Stimulated activated CD8-positive, alpha-beta memory T cell treated with anti-CD3 and anti-CD28 coated beads, Interleukin-12 subunit alpha, Interleukin-12 subunit beta, amount 100 ng/mL, for 4 hours (primary cell): ENCODE results near the gene ARHGAP8.
"Not testable (repeated sequence)": the region's sequence is repeated elsewhere in the genome, so short reads cannot be mapped to it uniquely, and the experiment has no call there.

Experiments
- DNase-seq: peaks from one replicate; pipeline ENCODE4 v3.0.0-alpha.2; 2020; ENCODE audit warnings: low read depth

Gene ARHGAP8

GRCh38 chr22:44773082-44773481 lies 20.7 kb downstream of the ARHGAP8 start:
- DNase-seq = no peak

GRCh38 chr22:44775862-44776261 lies 23.5 kb downstream of the ARHGAP8 start:
- no peak for DNase-seq

- no peak for DNase-seq
Observed at GRCh38 chr22:44776605-44777363, 24.4 kb downstream of the ARHGAP8 start.

GRCh38 chr22:44777364-44777755 lies 25.0 kb downstream of the ARHGAP8 start:
- DNase-seq = no peak

GRCh38 chr22:44780876-44781449 lies 28.6 kb downstream of the ARHGAP8 start:
- no peak for DNase-seq

DNA sequence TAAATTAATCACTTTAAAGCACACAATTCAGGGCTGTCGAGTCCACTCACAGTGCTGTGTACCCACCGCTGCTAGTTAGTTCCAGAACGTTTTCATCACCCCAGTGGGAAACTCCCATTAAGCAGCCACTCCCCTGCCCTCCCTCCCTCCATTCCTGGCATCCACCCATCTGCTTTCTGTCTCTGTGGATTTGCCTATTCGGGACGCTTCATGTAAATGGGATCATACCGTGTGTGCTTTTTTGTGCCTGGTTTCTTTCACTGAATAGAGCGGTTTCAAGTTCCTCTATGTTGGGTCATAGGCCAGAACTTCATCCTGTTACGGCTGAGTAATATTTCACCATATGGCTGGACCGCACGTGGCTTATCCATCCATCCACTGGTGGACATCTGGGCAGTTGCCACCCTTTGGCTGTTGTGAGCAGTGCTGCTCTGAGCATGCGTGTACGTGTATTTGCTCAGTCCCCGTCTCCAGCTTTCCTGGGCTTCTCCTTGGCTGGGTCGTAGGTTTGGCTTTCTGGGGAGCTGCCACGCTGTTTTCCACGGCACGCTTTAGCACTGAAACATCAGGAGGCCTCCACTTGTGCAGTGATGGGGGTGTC lies 30.1 kb downstream of the ARHGAP8 start:
- DNase-seq = no peak

- no peak for DNase-seq
Observed at GRCh38 chr22:44783091-44783490, 30.7 kb downstream of the ARHGAP8 start.

GRCh38 chr22:44783581-44783980 lies 31.2 kb downstream of the ARHGAP8 start:
- no peak for DNase-seq

DNA sequence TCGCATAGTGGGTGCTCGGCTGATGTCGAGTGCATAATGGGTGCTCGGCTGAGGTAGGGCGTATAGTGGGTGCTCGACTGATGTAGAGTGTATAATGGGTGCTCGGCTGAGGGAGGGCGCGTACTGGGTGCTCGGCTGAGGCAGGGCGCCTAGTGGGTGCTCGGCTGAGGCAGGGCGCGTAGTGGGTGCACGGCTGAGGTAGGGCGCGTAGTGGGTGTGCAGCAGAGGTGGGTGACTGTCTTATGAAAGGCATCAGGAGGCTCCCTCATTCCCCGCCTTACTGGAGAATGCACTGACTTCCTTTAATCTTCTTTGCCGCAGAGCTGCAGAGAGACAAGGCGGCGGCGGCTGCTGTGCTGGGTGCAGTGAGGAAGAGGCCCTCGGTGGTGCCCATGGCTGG lies 33.8 kb downstream of the ARHGAP8 start:
- DNase-seq = no peak

DNA sequence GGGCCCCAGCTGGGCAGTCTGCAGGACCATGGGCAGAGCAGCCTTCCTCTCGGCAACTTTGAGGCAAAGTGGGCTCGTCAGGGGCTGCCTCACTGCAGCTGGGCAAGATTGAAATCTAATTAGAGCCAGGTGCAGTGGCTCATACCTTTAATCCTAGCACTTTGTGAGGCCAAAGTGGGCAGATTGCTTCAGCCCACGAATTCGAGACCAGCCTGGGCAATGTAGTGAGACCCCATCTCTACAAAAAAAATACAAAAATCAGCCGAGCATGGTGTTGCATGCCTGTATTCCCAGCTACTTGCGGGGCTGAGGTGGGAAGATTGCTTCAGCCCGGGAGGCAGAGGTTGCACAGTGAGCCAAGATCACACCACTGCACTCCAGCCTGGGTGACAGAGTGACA lies 34.2 kb downstream of the ARHGAP8 start:
- no peak for DNase-seq

DNA sequence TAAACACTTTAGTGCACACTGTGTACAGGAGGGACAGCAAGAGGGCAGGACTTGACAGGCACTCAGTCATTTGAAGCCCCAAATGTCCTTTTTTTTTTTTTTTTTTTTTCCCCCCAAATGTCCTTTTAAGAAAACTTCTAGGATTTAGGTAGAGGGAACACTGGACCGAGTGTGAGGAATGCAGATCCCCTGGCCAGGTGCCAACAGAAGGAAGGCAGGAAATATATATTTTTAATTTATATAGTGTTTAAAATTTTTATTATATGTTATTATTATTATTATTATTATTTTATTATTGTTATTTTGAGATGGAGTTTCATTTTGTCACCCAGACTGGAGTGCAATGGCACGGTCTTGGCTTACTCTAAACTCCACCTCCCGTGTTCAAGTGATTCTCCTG lies 35.5 kb downstream of the ARHGAP8 start:
- DNase-seq = no peak

DNA sequence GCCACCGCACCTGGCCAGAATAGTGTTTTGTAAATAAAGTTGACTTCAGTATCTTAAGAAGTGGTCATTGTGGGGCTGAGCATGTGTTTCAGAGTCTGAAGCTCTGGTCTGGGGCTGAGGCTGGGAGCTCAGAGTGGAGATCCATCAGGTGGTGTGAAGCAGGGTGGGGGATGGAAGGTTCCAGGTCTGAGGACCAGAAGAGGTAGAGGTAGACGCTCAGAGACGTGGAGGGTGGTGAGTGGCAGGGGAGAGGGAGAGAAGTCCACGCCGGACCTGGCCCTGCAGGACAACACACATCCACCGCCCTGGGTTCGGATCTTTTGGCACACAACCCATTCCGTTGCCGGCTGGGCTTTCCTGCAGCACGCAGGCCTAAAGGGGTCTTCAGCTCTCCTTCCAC lies 40.7 kb downstream of the ARHGAP8 start:
- DNase-seq = no peak

DNA sequence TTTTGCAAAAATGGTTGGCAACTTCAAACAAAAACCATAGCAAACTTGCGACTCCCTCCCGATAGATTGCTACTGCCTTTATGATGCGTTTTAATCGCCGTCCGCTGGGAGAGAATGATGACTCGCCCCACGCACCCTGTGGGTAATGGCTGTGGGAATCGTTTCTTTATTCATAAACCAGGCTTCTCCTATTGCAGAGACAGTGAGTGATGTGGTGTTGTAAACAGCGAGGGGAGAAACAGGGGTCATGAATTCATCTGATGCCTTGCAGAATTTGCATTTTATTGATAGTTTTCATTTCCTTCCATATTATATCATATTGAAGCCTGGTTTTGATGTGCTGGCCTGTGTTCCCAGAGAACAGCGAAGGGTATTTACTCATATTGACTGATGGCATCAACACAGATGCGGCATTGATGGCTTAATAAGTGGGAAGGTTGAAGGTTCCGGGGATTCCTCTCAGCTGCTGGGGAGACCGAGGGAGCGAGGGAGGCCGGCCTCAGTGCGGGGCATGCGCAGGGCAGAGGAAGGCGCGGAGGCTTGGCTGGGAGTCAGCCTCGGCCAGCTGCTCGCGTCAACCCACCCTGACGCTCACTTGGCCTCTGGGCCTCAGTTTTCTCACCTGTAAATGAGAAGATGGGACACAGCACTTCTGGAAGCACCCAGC lies 41.3 kb downstream of the ARHGAP8 start:
- DNase-seq = no peak

DNA sequence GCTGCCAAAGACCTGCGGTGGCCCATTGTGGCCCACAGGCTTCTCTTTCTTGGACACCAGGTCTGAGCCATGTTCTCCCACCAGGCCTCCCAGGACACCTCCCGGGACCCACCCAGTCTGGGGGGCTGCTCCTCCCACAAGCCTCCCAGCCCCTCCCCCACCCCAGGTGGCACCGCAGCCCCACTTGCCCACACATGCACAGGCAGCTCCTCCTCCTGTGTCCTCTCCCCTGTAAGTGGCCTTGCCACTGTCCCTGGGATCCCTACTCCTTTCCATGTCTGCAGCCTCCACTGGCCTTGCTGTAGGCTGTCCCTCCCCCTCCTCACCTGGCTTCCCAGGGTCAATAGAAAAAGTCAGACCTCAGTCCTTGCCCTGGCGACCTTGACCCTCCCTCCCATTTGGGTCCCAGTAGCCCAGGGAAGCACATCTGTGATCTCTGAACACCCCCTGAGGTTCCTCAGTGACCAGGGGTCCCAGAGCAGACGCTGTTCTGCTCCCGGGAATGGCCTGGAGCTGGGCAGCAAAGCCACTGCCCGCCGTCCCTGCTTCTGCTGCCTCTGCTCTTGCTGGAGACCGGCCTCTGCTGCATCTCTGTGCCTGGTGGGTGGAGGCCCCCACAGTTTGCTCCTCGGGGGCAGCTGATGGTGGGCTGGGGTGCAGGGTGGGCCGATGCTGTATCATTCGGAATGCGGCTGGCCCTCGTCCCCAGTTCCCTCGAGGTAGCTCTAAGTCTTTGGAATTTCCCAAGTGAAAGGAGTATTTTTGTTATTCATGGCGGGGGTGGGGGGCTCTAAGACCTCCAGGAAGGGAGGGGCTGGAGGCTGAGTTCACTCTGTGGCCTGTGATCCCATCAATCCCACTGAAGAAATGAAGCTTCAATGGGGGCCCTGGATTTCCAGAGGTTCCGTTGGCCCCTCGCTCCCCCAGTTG lies 43.6 kb downstream of the ARHGAP8 start:
- DNase-seq = no peak

GRCh38 chr22:44797181-44797725 lies 44.9 kb downstream of the ARHGAP8 start:
- no peak for DNase-seq

- DNase-seq = no peak
Observed at GRCh38 chr22:44799077-44799945, 46.9 kb downstream of the ARHGAP8 start.

GRCh38 chr22:44799946-44800634 lies 47.7 kb downstream of the ARHGAP8 start:
- not testable (repeated sequence) for DNase-seq

GRCh38 chr22:44801476-44801875 lies 49.1 kb downstream of the ARHGAP8 start:
- DNase-seq = no peak

- DNase-seq = no peak
Observed at GRCh38 chr22:44802071-44802700, 49.8 kb downstream of the ARHGAP8 start.
